KMS-11 (cell line): ENCODE results near the gene ZAR1.

Source experiments
- H2AFZ ChIP-seq: fragments of 200-600 bp; sonication (generic); 2 replicates; pipeline ENCODE4 v1.6.1; 2016; ENCODE audit warnings: antibody characterized with exemption, mixed run types, low read depth
- H3K27ac ChIP-seq: fragments of 200-600 bp; sonication (generic); 2 replicates; pipeline ENCODE4 v1.6.1; 2016; ENCODE audit warnings: mild to moderate bottlenecking, mixed run types
- H3K27me3 ChIP-seq: fragments of 200-600 bp; sonication (generic); 2 replicates; pipeline ENCODE4 v1.6.1; 2017; ENCODE audit warnings: mild to moderate bottlenecking, low read depth, mixed run types, moderate library complexity; ENCODE audit not compliant: insufficient read depth
- H3K36me3 ChIP-seq: fragments of 200-600 bp; sonication (generic); 2 replicates; pipeline ENCODE4 v1.6.1; 2017; ENCODE audit warnings: mild to moderate bottlenecking, mixed run types; ENCODE audit not compliant: insufficient read depth
- H3K4me1 ChIP-seq: fragments of 200-600 bp; sonication (generic); 2 replicates; pipeline ENCODE4 v1.6.1; 2016; ENCODE audit warnings: mild to moderate bottlenecking, low read depth, mixed run types; ENCODE audit not compliant: poor library complexity, severe bottlenecking
- H3K4me2 ChIP-seq: fragments of 200-600 bp; sonication (generic); 2 replicates; pipeline ENCODE4 v1.7.0; 2016; ENCODE audit warnings: mild to moderate bottlenecking, mixed run types
- H3K4me3 ChIP-seq: fragments of 200-600 bp; sonication (generic); IDR thresholded peaks from 2 replicates; pipeline ENCODE4 v1.6.1; 2017; ENCODE audit warnings: low read depth, low read length, mixed read lengths; ENCODE audit not compliant: insufficient read depth
- H3K79me2 ChIP-seq: fragments of 200-600 bp; sonication (generic); 2 replicates; pipeline ENCODE4 v1.6.1; 2016; ENCODE audit warnings: low read depth, mixed run types; ENCODE audit not compliant: insufficient read depth
- H3K9ac ChIP-seq: fragments of 200-600 bp; sonication (generic); 2 replicates; pipeline ENCODE4 v1.6.1; 2016; ENCODE audit warnings: mild to moderate bottlenecking, mixed run types
- H4K20me1 ChIP-seq: fragments of 200-600 bp; sonication (generic); 2 replicates; pipeline ENCODE4 v1.6.1; 2016; ENCODE audit warnings: mild to moderate bottlenecking, mixed run types; ENCODE audit not compliant: insufficient read depth
- TF ChIP-seq, protein P1 (sequence below): fragments of 200-600 bp; sonication (generic); conservative IDR thresholded peaks from 2 replicates; pipeline ENCODE4 v1.6.1; 2017; ENCODE audit warnings: low read depth, mild to moderate bottlenecking, antibody characterized with exemption, low read length, moderate library complexity, mixed read lengths

ZAR1 gene

DNA sequence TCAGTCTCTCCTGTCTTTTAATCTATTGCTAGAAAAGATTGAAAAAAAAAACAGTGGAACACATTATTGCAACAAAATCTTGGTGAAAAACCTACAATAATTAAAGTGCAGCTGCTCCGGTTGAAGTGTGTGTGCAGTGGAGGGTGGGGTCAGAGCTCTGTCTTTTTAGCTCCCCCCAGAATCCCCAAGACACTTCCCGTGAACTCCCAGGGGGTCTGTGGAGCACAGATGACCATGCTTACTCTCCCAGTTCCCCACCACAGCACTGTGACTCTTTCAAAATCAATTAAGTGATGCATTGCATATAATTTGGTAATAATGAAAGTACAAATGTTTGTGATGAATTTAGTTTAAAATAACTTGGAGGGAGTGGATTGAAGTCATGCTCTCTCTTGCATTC is 22.6 kb upstream of the ZAR1 start:
- H3K9ac ChIP-seq = no peak overlapping the region
- no peak overlapping the region for H3K4me2 ChIP-seq

DNA sequence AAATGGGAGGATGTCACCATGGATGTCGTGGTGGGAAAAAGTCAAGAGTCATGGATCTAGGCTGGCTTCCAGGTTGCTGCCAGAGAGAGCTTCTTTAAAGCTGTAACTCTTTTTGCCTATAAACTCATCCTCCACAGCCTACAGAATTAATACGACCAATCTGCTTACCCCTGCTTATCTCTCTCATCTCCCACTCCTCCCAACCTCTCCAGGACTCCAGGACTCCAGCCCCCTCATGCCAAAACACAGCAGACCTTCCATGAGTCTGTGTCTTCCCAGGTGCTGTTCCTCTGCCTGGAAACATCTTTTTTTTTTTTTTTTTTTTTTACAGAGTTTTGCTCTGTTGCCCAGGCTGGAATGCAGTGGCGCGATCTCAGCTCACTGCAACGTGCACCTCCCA is 22.2 kb upstream of the ZAR1 start:
- TF ChIP-seq, protein P1, sequence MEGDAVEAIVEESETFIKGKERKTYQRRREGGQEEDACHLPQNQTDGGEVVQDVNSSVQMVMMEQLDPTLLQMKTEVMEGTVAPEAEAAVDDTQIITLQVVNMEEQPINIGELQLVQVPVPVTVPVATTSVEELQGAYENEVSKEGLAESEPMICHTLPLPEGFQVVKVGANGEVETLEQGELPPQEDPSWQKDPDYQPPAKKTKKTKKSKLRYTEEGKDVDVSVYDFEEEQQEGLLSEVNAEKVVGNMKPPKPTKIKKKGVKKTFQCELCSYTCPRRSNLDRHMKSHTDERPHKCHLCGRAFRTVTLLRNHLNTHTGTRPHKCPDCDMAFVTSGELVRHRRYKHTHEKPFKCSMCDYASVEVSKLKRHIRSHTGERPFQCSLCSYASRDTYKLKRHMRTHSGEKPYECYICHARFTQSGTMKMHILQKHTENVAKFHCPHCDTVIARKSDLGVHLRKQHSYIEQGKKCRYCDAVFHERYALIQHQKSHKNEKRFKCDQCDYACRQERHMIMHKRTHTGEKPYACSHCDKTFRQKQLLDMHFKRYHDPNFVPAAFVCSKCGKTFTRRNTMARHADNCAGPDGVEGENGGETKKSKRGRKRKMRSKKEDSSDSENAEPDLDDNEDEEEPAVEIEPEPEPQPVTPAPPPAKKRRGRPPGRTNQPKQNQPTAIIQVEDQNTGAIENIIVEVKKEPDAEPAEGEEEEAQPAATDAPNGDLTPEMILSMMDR = no peak
- H3K4me2 ChIP-seq = no peak overlapping the region

More for the DNA sequence above, 22.6 kb upstream of the ZAR1 start:
- no peaks in the 10 kb centered on the region for H3K36me3 ChIP-seq
- peaks cover 17% of the 10 kb centered on the region for H3K4me1 ChIP-seq
- no peak overlapping the region for H2AFZ ChIP-seq
- no peak overlapping the region for H3K27ac ChIP-seq
- no peak overlapping the region for H3K4me3 ChIP-seq
- TF ChIP-seq, protein P1 = no peak
- H3K27me3 ChIP-seq = no peaks in the 10 kb centered on the region
- H3K79me2 ChIP-seq = no peaks in the 10 kb centered on the region
- H4K20me1 ChIP-seq = no peaks in the 10 kb centered on the region

DNA sequence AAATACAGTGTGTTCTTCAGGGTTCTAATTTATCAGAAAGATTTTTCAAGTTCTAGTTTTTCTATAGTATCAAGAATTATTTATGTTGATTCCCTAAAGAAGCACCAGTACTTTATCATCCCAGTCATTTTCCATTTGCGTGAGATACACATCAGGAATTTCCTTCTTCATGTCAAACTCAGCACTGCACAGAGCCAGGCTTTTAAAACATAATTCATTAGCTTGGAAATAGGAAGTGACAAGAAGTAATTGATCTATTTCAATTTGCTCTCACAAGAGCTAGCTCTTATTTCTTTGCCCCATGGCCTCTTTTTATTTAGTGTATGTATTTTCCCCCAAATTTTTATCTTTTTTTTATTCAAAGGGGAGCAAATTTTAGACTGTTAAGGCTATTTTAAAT is 19.9 kb upstream of the ZAR1 start:
- Histone ChIP-seq H3K27me3 (no peaks in the 10 kb centered on the region), H3K9ac (no peak overlapping the region), H2AFZ (no peak overlapping the region), H3K27ac (peak overlapping the region; percentile 3; the same call in 1 of the 2 replicates), H3K79me2 (no peaks in the 10 kb centered on the region), H4K20me1 (no peaks in the 10 kb centered on the region), H3K4me1 (peaks cover 17% of the 10 kb centered on the region), H3K4me2 (peak overlapping the region; percentile 14), H3K36me3 (no peaks in the 10 kb centered on the region), H3K4me3 (no peak overlapping the region)
- TF ChIP-seq, protein P1 = no peak

More for the DNA sequence above, 22.2 kb upstream of the ZAR1 start:
- Histone ChIP-seq H4K20me1 (no peaks in the 10 kb centered on the region), H2AFZ (no peak overlapping the region), H3K4me3 (no peak overlapping the region), H3K27ac (no peak overlapping the region), H3K79me2 (no peaks in the 10 kb centered on the region), H3K27me3 (no peaks in the 10 kb centered on the region), H3K9ac (no peak overlapping the region), H3K36me3 (no peaks in the 10 kb centered on the region), H3K4me1 (peaks cover 17% of the 10 kb centered on the region)

DNA sequence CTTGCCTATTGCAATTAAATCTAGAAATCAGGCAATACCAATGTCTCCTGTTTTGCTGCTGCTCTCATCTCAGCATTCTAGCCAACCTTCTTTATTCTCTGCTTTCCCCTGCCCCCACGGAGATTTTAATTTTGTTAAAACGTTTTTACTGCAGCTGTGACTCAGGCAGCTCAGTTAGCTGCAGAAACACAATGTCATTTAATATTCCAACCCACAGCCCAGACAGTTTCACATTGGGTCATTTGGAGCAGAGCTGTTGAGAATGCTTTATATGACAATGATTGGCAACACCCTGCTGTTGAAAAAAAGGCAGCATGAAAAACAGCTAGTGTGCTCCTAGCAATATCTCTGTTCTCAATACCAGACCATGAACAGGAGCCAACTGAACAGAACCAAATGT is 19.5 kb upstream of the ZAR1 start:
- H3K9ac ChIP-seq = no peak overlapping the region
- no peak overlapping the region for H3K4me3 ChIP-seq
- TF ChIP-seq, protein P1 = no peak
- H3K4me1 ChIP-seq = peaks cover 17% of the 10 kb centered on the region
- no peaks in the 10 kb centered on the region for H3K79me2 ChIP-seq
- H3K27ac ChIP-seq = peak overlapping the region; percentile 3; the same call in 1 of the 2 replicates
- H3K27me3 ChIP-seq = no peaks in the 10 kb centered on the region
- no peaks in the 10 kb centered on the region for H3K36me3 ChIP-seq
- peak overlapping the region; percentile 40; the same call in 1 of the 2 replicates for H2AFZ ChIP-seq
- H3K4me2 ChIP-seq = peak overlapping the region; percentile 14
- H4K20me1 ChIP-seq = no peaks in the 10 kb centered on the region
